Ascending aorta (tissue), 2 donors: Measurements from ENCODE around the gene ADAM15. TPM values are rescaled to one million over a fixed set of nuclear protein-coding genes. Genes with fewer than 3 reads are reported as not detected.
A peak's percentile ranks its signal among the peaks of the same experiment; 100 is the strongest.

Experiments used
- DNase-seq, 2 donors: peaks; one replicate each; pipeline ENCODE4 v3.0.0-alpha.2; 2019; ENCODE audit warnings: low spot score in 2 of 2
- H3K27ac ChIP-seq, 2 donors: fragments of 200-600 bp; sonication (generic); one replicate each; pipeline ENCODE4 v1.5.1; 2016 to 2017; ENCODE audit warnings: mild to moderate bottlenecking in 1 of 2
- H3K27me3 ChIP-seq: fragments of 200-600 bp; sonication (generic); one replicate; pipeline ENCODE4 v1.5.1; 2017
- H3K36me3 ChIP-seq, 2 donors: fragments of 200-600 bp; sonication (generic); one replicate each; pipeline ENCODE4 v1.5.1; 2016
- H3K4me1 ChIP-seq, 2 donors: fragments of 200-600 bp; sonication (generic); one replicate each; pipeline ENCODE4 v1.5.1; 2016 to 2017; ENCODE audit warnings: mild to moderate bottlenecking in 1 of 2
- H3K4me3 ChIP-seq, 2 donors: fragments of 200-600 bp; sonication (generic); one replicate each; pipeline ENCODE4 v1.5.1; 2016 to 2017; ENCODE audit warnings: mild to moderate bottlenecking in 1 of 2
- H3K9me3 ChIP-seq, 2 donors: fragments of 200-600 bp; sonication (generic); one replicate each; pipeline ENCODE4 v1.5.1; 2016
- intact Hi-C: fragments of 100-400 bp; cut with DNase I; formaldehyde crosslinking; loops from one replicate; pipeline ENCODE4 v1.15.1; 2023
- total RNA-seq: library from RNA; depleted of rRNA; stranded (reverse); fragments of >200 nt; gene quantifications from one replicate; pipeline ENCODE4 v1.1.0, GENCODE V29; 2016
- TF ChIP-seq, protein P1 (sequence below), 3 experiments: fragments of 200-600 bp in 2 of 3; fragments of 450-650 bp in 1 of 3; sonication (generic) in 2 of 3; IDR thresholded peaks; one replicate each; pipeline ENCODE4 v1.5.1; 2016 to 2019; ENCODE audit warnings: antibody characterized with exemption in 3 of 3, mild to moderate bottlenecking in 1 of 3, moderate library complexity in 1 of 3

ADAM15 gene
- total RNA-seq, 1 donor from 2014 or later, result 610 TPM

DNA sequence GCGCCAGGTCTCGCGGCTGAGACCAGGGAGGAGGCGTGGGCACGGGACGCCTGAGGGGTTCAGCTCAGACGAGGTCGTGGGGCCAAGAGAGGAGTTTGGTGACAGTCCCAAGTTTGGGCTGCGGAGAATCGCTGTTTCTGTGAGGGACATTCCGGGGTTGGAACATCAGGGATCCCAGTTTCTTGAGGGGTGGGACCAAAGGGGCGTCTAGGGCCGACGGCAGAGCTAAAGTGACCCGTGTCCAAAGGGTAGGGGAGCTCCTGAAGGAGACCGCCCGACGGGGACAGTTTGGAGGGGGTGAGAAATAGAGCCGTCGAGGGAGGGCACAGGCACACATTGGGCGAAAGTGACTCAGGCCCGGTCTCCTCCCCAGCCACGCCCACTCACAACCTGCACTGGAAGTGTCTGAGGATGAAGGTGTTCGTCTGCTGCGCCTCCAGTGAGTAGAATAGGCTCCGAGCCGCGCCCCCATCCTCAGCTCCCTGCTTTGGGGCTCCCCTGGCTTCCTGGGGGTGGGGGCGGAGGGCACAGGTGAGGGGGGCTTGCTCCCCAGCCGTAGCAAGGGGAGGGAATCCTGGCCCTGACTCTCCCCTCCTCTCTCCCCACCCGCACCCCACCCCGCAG lies 34.5 kb downstream of the ADAM15 start:
- Histone ChIP-seq H3K27me3 (peaks cover 34% of the 10 kb centered on the region), H3K4me1 (peaks cover 18 to 26% of the 10 kb centered on the region in 2 donors), H3K4me3 (peak overlapping the region; percentile 66 to 81), H3K27ac (peak overlapping the region; percentile 79 to 83), H3K9me3 (no peaks in the 10 kb centered on the region), H3K36me3 (no peaks in the 10 kb centered on the region)
- intact Hi-C loops, result loop anchor here (1.0 to 2.0 kb wide), 4 partner anchors 22 to 527 kb away; partner anchors contain the start of genes ADAM15, EFNA4 and UBE2Q1
- peak; percentile 56 to 88 for DNase-seq
- TF ChIP-seq, protein P1, sequence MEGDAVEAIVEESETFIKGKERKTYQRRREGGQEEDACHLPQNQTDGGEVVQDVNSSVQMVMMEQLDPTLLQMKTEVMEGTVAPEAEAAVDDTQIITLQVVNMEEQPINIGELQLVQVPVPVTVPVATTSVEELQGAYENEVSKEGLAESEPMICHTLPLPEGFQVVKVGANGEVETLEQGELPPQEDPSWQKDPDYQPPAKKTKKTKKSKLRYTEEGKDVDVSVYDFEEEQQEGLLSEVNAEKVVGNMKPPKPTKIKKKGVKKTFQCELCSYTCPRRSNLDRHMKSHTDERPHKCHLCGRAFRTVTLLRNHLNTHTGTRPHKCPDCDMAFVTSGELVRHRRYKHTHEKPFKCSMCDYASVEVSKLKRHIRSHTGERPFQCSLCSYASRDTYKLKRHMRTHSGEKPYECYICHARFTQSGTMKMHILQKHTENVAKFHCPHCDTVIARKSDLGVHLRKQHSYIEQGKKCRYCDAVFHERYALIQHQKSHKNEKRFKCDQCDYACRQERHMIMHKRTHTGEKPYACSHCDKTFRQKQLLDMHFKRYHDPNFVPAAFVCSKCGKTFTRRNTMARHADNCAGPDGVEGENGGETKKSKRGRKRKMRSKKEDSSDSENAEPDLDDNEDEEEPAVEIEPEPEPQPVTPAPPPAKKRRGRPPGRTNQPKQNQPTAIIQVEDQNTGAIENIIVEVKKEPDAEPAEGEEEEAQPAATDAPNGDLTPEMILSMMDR (IDR thresholded peaks at IDR 0.05), result no peak

DNA sequence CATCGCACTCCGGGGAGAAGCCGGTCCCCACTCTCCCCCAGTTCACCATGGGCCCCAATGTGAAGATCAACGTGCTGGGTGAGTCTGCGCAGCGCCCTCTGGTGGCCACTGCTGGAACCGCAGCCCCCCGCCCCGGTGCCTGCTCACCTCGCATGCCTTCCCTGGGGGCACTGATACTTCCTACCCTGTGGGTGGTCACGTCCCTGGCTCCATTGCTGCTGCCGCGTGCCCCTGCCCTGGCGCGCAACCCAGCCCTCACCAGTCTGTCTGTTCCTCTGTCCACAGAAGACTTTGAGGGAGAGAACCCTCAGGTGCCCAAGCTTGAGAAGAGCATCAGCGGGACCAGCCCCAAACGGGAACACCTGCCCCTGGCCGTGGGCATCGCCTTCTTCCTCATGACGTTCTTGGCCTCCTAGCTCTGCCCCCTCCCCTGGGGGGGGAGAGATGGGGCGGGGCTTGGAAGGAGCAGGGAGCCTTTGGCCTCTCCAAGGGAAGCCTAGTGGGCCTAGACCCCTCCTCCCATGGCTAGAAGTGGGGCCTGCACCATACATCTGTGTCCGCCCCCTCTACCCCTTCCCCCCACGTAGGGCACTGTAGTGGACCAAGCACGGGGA lies 35.1 kb downstream of the ADAM15 start:
- peak in 1 of 2 donors; percentile 87 for DNase-seq
- peaks cover 13 to 20% of the 10 kb centered on the region in 2 donors for H3K4me1 ChIP-seq
- H3K27ac ChIP-seq, result no peak overlapping the region
- no peaks in the 10 kb centered on the region for H3K9me3 ChIP-seq
- intact Hi-C loops, result no loop called here
- H3K4me3 ChIP-seq, result peak overlapping the region; percentile 66 to 81
- H3K27me3 ChIP-seq, result peaks cover 28% of the 10 kb centered on the region
- H3K36me3 ChIP-seq, result no peaks in the 10 kb centered on the region
- TF ChIP-seq, protein P1 (IDR thresholded peaks at IDR 0.05), result peak; percentile 91 to 100 (median 99)

DNA sequence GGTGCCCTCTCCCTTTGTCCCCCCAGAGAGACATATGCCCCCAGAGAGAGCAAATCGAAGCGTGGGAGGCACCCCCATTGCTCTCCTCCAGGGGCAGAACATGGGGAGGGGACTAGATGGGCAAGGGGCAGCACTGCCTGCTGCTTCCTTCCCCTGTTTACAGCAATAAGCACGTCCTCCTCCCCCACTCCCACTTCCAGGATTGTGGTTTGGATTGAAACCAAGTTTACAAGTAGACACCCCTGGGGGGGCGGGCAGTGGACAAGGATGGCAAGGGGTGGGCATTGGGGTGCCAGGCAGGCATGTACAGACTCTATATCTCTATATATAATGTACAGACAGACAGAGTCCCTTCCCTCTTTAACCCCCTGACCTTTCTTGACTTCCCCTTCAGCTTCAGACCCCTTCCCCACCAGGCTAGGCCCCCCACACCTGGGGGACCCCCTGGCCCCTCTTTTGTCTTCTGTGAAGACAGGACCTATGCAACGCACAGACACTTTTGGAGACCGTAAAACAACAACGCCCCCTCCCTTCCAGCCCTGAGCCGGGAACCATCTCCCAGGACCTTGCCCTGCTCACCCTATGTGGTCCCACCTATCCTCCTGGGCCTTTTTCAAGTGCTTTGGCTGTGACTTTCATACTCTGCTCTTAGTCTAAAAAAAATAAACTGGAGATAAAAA lies 35.9 kb downstream of the ADAM15 start:
- Histone ChIP-seq H3K36me3 (no peaks in the 10 kb centered on the region), H3K27me3 (peaks cover 22% of the 10 kb centered on the region), H3K4me3 (no peak overlapping the region), H3K27ac (no peak overlapping the region), H3K9me3 (no peaks in the 10 kb centered on the region), H3K4me1 (peaks cover 10 to 12% of the 10 kb centered on the region in 2 donors)
- DNase-seq, result no peak
- intact Hi-C loops, result no loop called here
- TF ChIP-seq, protein P1 (IDR thresholded peaks at IDR 0.05), result no peak

DNA sequence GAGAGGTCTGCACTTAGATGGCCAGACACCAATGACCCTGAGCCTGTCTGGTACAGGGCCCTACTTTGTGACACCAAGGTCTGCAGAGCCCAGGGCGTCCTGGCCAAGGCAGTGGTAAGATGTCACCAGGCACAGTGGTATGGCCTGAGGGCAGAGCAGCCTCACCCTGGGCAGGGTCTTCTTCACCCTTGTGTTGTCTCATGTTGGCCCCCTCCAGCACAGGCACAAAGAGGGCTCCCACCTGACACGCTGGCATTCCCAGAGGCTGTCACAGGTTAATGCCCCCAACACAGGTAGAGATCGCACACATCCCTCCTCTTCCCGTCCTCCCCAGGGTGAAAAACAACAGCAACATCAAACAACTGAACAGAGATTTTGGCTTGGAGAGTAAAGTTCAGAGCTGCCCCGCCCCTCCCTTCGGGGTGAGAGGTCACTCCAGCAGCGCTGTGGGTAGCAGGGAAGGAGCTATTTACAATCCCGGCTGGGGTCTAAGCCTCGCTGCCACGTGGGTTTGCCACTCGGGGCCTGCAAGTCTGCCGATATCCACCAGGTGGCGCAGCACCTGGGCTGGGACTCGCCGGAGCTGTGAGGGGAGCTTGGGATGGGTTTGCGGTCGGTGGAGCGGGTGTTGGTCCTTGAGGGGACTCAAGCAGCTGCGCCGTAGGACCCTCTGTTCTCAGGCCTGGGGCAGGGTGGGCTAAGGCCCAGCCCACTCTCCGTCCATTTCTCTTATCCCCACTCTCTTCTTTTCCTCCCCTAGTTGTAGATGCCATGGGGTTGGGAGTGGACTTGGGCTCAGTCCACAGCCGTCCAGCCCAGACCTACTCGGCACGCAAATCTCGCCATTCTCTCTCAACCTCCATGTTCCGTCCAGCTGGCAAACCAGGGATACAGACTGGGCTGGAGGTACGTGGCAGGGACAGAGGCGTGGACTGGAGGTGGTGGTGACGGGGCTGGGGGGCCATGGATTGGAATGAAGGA lies 40.2 kb downstream of the ADAM15 start:
- H3K27me3 ChIP-seq, result no peaks in the 10 kb centered on the region
- H3K27ac ChIP-seq, result no peak overlapping the region
- no peaks in the 10 kb centered on the region for H3K9me3 ChIP-seq
- DNase-seq, result peak in 1 of 2 donors; percentile 86
- H3K36me3 ChIP-seq, result no peaks in the 10 kb centered on the region
- no peak overlapping the region for H3K4me3 ChIP-seq
- H3K4me1 ChIP-seq, result peaks cover 0 to 6% of the 10 kb centered on the region in 2 donors
- TF ChIP-seq, protein P1 (IDR thresholded peaks at IDR 0.05), result peak; percentile 93 to 99 (median 98)
- intact Hi-C loops, result loop anchor here (1.0 to 2.0 kb wide), 3 partner anchors 35 to 77 kb away; partner anchors contain the start of genes DPM3 and EFNA1

- H3K4me3 ChIP-seq, result no peak overlapping the region
- H3K27ac ChIP-seq, result no peak overlapping the region
- H3K36me3 ChIP-seq, result no peaks in the 10 kb centered on the region
- no peak for DNase-seq
- peaks cover 0 to 6% of the 10 kb centered on the region in 2 donors for H3K4me1 ChIP-seq
- TF ChIP-seq, protein P1 (IDR thresholded peaks at IDR 0.05), result no peak
- no peaks in the 10 kb centered on the region for H3K27me3 ChIP-seq
- intact Hi-C loops, result no loop called here
- H3K9me3 ChIP-seq, result no peaks in the 10 kb centered on the region
Observed at GRCh38 chr1:155092131-155092530, 41.0 kb downstream of the ADAM15 start.
